ENCODE data around the gene ME3.
"Not testable (repeated sequence)": the region's sequence is repeated elsewhere in the genome, so short reads cannot be mapped to it uniquely, and the experiment has no call there.

Gene ME3

GRCh38 chr11:86664930-86665329, 7.5 kb downstream of the ME3 start:
- DNase-seq = no peak

- no peak for DNase-seq
Observed at GRCh38 chr11:86663761-86664160, 8.7 kb downstream of the ME3 start.

GRCh38 chr11:86663291-86663690, 9.1 kb downstream of the ME3 start:
- no peak for DNase-seq

- no peak for DNase-seq
Observed at GRCh38 chr11:86660736-86661135, 11.7 kb downstream of the ME3 start.

- DNase-seq = no peak
Observed at GRCh38 chr11:86660088-86660487, 12.3 kb downstream of the ME3 start.

GRCh38 chr11:86658534-86658933, 13.9 kb downstream of the ME3 start:
- DNase-seq = no peak

- not testable (repeated sequence) for DNase-seq
Observed at GRCh38 chr11:86645212-86645611, 27.2 kb downstream of the ME3 start.

GRCh38 chr11:86644291-86644690, 28.1 kb downstream of the ME3 start:
- no peak for DNase-seq

- no peak for DNase-seq
Observed at GRCh38 chr11:86641537-86642261, 30.7 kb downstream of the ME3 start.

GRCh38 chr11:86639137-86639536, 33.3 kb downstream of the ME3 start:
- no peak for DNase-seq

GRCh38 chr11:86638673-86639072, 33.7 kb downstream of the ME3 start:
- no peak for DNase-seq

GRCh38 chr11:86637988-86638387, 34.4 kb downstream of the ME3 start:
- no peak for DNase-seq

GRCh38 chr11:86636275-86636674, 36.1 kb downstream of the ME3 start:
- DNase-seq = no peak

GRCh38 chr11:86632499-86633269, 39.7 kb downstream of the ME3 start:
- peak in 1 of 51 donors; percentile 11 for DNase-seq

- DNase-seq = no peak
Observed at GRCh38 chr11:86630229-86630981, 42.0 kb downstream of the ME3 start.

- no peak for DNase-seq
Observed at GRCh38 chr11:86629045-86629706, 43.2 kb downstream of the ME3 start.

- peak in 4 of 51 donors; percentile 7 to 23 (median 12) for DNase-seq
Observed at GRCh38 chr11:86627776-86628455, 44.5 kb downstream of the ME3 start.

- no peak for DNase-seq
Observed at GRCh38 chr11:86625981-86626380, 46.4 kb downstream of the ME3 start.

GRCh38 chr11:86625544-86625943, 46.9 kb downstream of the ME3 start:
- DNase-seq = peak in 1 of 51 donors; percentile 5

GRCh38 chr11:86624366-86624765, 48.0 kb downstream of the ME3 start:
- DNase-seq = no peak

GRCh38 chr11:86623736-86624135, 48.7 kb downstream of the ME3 start:
- no peak for DNase-seq
